Colonic mucosa (tissue), 4 donors: ENCODE results near the gene PPP2R5D. TPM values are rescaled to one million over a fixed set of nuclear protein-coding genes. Genes with fewer than 3 reads are reported as not detected.

Experiments
- DNase-seq: peaks from one replicate; pipeline ENCODE4 v3.0.0-alpha.2; 2020
- H3K27ac ChIP-seq: fragments of 200-600 bp; one replicate; pipeline ENCODE4 v1.8.0; 2021
- H3K27me3 ChIP-seq: fragments of 200-600 bp; one replicate; pipeline ENCODE4 v1.8.0; 2021
- H3K36me3 ChIP-seq: fragments of 200-600 bp; one replicate; pipeline ENCODE4 v1.8.0; 2021
- H3K4me1 ChIP-seq: fragments of 200-600 bp; one replicate; pipeline ENCODE4 v1.8.0; 2021; ENCODE audit warnings: mild to moderate bottlenecking
- H3K4me3 ChIP-seq: fragments of 200-600 bp; one replicate; pipeline ENCODE4 v1.8.0; 2021
- H3K9ac ChIP-seq, 2 donors: one replicate each; pipeline ENCODE4 v1.7.0; 2013; ENCODE audit warnings: control low read depth in 2 of 2, low read depth in 2 of 2, low read length in 2 of 2
- H3K9me3 ChIP-seq: fragments of 200-600 bp; one replicate; pipeline ENCODE4 v1.8.0; 2021
- intact Hi-C: fragments of 100-400 bp; cut with DNase I; formaldehyde crosslinking; loops from one replicate; pipeline ENCODE4 v1.14.1; 2022
- total RNA-seq, 2 donors: library from RNA; stranded (reverse); fragmentation: NEBNext Ultra II Directional in 1 of 2; extraction: Animal tissue kit (Norgen Biotek cat#: 25700) in 1 of 2; gene quantifications; one replicate each; pipeline ENCODE4 v1.2.1, GENCODE V29; 2021
- TF ChIP-seq, protein P1 (sequence below): fragments of 200-600 bp; IDR thresholded peaks from one replicate; pipeline ENCODE4 v1.8.0; 2022; ENCODE audit warnings: antibody characterized with exemption, mild to moderate bottlenecking
- donor health status: healthy.
- donor health status: DM: no; HTN: no; CAD: no.
- donor health status: DM: no; HTN: no; CAD: no.

PPP2R5D gene
- total RNA-seq, 2 donors from 2014 or later: 38.5 to 49.7 TPM

DNA sequence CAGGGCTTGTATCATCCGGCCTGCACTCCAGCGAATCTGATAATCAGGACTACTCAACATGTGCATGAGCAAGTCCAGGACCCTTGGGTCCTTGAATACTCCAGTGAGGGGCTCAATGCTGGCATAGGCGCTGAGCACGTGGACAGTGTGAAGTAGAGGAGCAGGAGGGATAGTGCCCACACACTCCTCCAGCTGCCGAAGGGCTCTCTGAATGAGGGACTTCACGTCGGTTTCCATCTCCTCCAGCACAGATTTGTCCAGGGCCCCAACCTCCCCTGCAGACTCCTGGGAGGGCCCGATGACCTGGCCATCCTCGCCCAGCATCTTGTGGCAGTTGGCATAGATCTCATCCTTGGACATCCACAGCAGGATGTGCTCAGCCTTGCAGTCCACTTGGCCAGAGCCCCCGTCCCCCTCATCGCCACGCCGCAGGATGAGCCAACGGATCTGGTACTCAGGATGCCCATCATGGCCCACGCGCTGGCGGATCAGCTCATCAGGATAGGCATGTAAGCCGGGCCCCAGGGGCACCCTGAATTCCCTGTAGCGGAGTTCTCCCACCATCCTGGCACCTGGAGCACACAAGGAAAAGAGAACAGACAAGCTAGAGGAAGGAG, 68.0 kb downstream of the PPP2R5D start:
- Histone ChIP-seq H3K27me3 (no peaks in the 10 kb centered on the region), H3K27ac (peak overlapping the region; percentile 87), H3K9ac (peak overlapping the region in 1 of 2 donors; percentile 92), H3K4me1 (peaks cover 7% of the 10 kb centered on the region), H3K4me3 (no peak overlapping the region), H3K9me3 (no peaks in the 10 kb centered on the region), H3K36me3 (no peaks in the 10 kb centered on the region)
- TF ChIP-seq, protein P1, sequence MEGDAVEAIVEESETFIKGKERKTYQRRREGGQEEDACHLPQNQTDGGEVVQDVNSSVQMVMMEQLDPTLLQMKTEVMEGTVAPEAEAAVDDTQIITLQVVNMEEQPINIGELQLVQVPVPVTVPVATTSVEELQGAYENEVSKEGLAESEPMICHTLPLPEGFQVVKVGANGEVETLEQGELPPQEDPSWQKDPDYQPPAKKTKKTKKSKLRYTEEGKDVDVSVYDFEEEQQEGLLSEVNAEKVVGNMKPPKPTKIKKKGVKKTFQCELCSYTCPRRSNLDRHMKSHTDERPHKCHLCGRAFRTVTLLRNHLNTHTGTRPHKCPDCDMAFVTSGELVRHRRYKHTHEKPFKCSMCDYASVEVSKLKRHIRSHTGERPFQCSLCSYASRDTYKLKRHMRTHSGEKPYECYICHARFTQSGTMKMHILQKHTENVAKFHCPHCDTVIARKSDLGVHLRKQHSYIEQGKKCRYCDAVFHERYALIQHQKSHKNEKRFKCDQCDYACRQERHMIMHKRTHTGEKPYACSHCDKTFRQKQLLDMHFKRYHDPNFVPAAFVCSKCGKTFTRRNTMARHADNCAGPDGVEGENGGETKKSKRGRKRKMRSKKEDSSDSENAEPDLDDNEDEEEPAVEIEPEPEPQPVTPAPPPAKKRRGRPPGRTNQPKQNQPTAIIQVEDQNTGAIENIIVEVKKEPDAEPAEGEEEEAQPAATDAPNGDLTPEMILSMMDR: no peak
- peak; percentile 28 for DNase-seq
- intact Hi-C loops: no loop called here

- H3K9ac ChIP-seq: peak overlapping the region; percentile 89 to 92
- H3K4me3 ChIP-seq: peak overlapping the region; percentile 84
- H3K27me3 ChIP-seq: no peaks in the 10 kb centered on the region
- no peaks in the 10 kb centered on the region for H3K9me3 ChIP-seq
- TF ChIP-seq, protein P1: no peak
- peaks cover 7% of the 10 kb centered on the region for H3K4me1 ChIP-seq
- DNase-seq: peak; percentile 41
- no peaks in the 10 kb centered on the region for H3K36me3 ChIP-seq
- intact Hi-C loops: no loop called here
- H3K27ac ChIP-seq: peak overlapping the region; percentile 87
Measured at GRCh38 chr6:43052842-43053544, 68.6 kb downstream of the PPP2R5D start.

DNA sequence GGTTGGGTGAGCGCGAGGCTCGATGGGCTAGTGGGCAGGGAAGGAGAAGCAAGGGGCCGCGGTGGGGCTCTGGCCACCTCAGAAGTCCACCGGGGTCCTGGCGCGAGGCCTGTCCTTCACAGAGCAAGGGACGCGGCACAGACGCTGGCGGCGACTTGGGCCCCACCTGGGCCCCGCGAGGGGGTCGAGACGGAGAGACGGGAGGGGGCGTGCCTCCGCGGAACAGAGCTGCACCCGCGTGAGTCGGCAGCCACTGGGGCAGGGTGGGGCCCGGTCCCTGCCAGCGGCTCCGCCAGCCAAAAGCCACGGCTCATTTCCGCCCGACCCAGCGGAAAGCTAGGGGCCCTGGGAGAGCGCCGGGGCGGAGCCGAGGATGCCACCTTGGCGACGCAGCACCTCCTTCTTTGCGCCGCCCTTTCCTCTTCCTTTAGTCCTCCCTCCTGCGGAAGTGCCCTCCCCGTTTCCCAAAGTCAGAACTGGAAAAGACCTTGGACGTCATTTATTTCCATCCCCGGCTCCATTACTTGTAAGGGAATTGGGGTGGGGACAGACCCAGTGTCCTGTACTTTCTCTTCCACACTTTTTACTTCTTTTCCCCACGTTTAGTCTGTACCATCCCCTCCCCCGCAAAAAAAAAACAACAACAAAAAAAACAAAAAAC, 69.3 kb downstream of the PPP2R5D start, which contains the start of gene CUL7:
Gene CUL7 (minus strand): TSS at position 307 of the 661 bp plus-strand sequence. CDS start 1,063 bp downstream, outside the sequence.
- Histone ChIP-seq H3K4me1 (peaks cover 14% of the 10 kb centered on the region), H3K27ac (peak within 1 kb of the TSS; percentile 87), H3K9ac (peak within 1 kb of the TSS; percentile 89 to 92), H3K9me3 (no peaks in the 10 kb centered on the region), H3K27me3 (no peaks in the 10 kb centered on the region), H3K4me3 (peak within 1 kb of the TSS; percentile 84), H3K36me3 (no peaks in the 10 kb centered on the region)
- TF ChIP-seq, protein P1: no peak
- intact Hi-C loops: no loop called here
- DNase-seq: peak; percentile 95

GRCh38 chr6:43054206-43054943, 70.0 kb downstream of the PPP2R5D start:
- peak overlapping the region; percentile 48 to 92 for H3K9ac ChIP-seq
- intact Hi-C loops: no loop called here
- TF ChIP-seq, protein P1: no peak

DNA sequence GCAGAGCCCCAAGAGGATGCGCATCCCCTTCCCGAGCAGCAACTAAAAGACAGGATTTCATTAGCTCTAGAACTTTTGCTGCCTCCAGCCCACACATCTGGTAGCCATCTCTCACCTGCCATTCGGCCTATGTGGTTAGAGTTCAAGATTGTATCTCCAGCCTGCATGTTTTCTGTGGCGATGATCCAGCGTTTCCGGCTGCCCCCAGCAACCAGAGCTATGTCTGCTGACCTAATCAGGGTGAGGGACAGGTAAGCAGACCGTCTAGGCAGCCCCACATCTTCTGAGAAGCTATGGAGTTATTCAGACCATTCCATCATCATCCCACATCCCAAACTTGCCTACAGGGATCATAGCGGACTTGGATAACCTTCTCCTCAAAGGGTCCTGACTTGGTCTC, 71.6 kb downstream of the PPP2R5D start:
- Histone ChIP-seq H3K27me3 (no peaks in the 10 kb centered on the region), H3K4me1 (peaks cover 14% of the 10 kb centered on the region), H3K9me3 (no peaks in the 10 kb centered on the region), H3K27ac (no peak overlapping the region), H3K9ac (no peak overlapping the region), H3K4me3 (no peak overlapping the region), H3K36me3 (no peaks in the 10 kb centered on the region)
- TF ChIP-seq, protein P1: no peak
- intact Hi-C loops: no loop called here
- DNase-seq: no peak

More at GRCh38 chr6:43054206-43054943, 70.0 kb downstream of the PPP2R5D start:
- H3K9me3 ChIP-seq: no peaks in the 10 kb centered on the region
- H3K27ac ChIP-seq: peak overlapping the region; percentile 87
- peak overlapping the region; percentile 84 for H3K4me3 ChIP-seq
- no peaks in the 10 kb centered on the region for H3K27me3 ChIP-seq
- DNase-seq: no peak
- H3K36me3 ChIP-seq: no peaks in the 10 kb centered on the region
- peaks cover 14% of the 10 kb centered on the region for H3K4me1 ChIP-seq
